Measurements from ENCODE around the gene RPL6. TPM values are rescaled to one million over a fixed set of nuclear protein-coding genes. Genes with fewer than 3 reads are reported as not detected.
"Not testable (repeated sequence)": the region's sequence is repeated elsewhere in the genome, so short reads cannot be mapped to it uniquely, and the experiment has no call there.

RPL6 gene
- total RNA-seq, 1 donor from 2014 or later, result 1,628 TPM

- H3K4me1 Mint-ChIP-seq, result peaks cover 22% of the 10 kb centered on the region
- no peak for DNase-seq (ENCODE audit: low spot score in 2 of 2, unreplicated experiment in 2 of 2)
- H3K4me3 Mint-ChIP-seq, result peak overlapping the region; percentile 100
Measured at GRCh38 chr12:112406519-112407488, 2.6 kb downstream of the RPL6 start.

GRCh38 chr12:112401903-112402498, 7.4 kb downstream of the RPL6 start:
- H3K4me3 Mint-ChIP-seq, result no peak overlapping the region
- no peaks in the 10 kb centered on the region for H3K9me3 Mint-ChIP-seq
- peaks cover 11% of the 10 kb centered on the region for H3K36me3 Mint-ChIP-seq
- DNase-seq (ENCODE audit: low spot score in 2 of 2, unreplicated experiment in 2 of 2), result no peak
- peaks cover 3% of the 10 kb centered on the region for H3K4me1 Mint-ChIP-seq
- no peaks in the 10 kb centered on the region for H3K27me3 Mint-ChIP-seq (ENCODE audit: low read depth)
- no peak overlapping the region for H3K27ac Mint-ChIP-seq
- no peak for TF ChIP-seq CTCF (IDR thresholded peaks at IDR 0.05; ENCODE audit: unreplicated experiment)

More at GRCh38 chr12:112406519-112407488, 2.6 kb downstream of the RPL6 start:
- Mint-ChIP-seq H3K27ac (peak overlapping the region; percentile 13), H3K36me3 (peaks cover 25% of the 10 kb centered on the region), H3K27me3 (ENCODE audit: low read depth) (no peaks in the 10 kb centered on the region), H3K9me3 (no peaks in the 10 kb centered on the region)
- TF ChIP-seq CTCF (IDR thresholded peaks at IDR 0.05; ENCODE audit: unreplicated experiment), result no peak

GRCh38 chr12:112401054-112401453, 8.4 kb downstream of the RPL6 start:
- no peak overlapping the region for H3K27ac Mint-ChIP-seq
- H3K4me1 Mint-ChIP-seq, result peaks cover 1% of the 10 kb centered on the region
- TF ChIP-seq CTCF (IDR thresholded peaks at IDR 0.05; ENCODE audit: unreplicated experiment), result no peak
- H3K36me3 Mint-ChIP-seq, result peaks cover 10% of the 10 kb centered on the region
- DNase-seq (ENCODE audit: low spot score in 2 of 2, unreplicated experiment in 2 of 2), result no peak
- H3K9me3 Mint-ChIP-seq, result no peaks in the 10 kb centered on the region
- H3K27me3 Mint-ChIP-seq (ENCODE audit: low read depth), result no peaks in the 10 kb centered on the region
- no peak overlapping the region for H3K4me3 Mint-ChIP-seq

- H3K27me3 Mint-ChIP-seq (ENCODE audit: low read depth), result peaks cover 5% of the 10 kb centered on the region
- H3K4me1 Mint-ChIP-seq, result no peaks in the 10 kb centered on the region
- no peak overlapping the region for H3K27ac Mint-ChIP-seq
- peaks cover 10% of the 10 kb centered on the region for H3K9me3 Mint-ChIP-seq
- H3K4me3 Mint-ChIP-seq, result no peak overlapping the region
- H3K36me3 Mint-ChIP-seq, result no peaks in the 10 kb centered on the region
- no peak for DNase-seq (ENCODE audit: low spot score in 2 of 2, unreplicated experiment in 2 of 2)
- TF ChIP-seq CTCF (IDR thresholded peaks at IDR 0.05; ENCODE audit: unreplicated experiment), result no peak
Measured at GRCh38 chr12:112393328-112393727, 16.1 kb downstream of the RPL6 start.

GRCh38 chr12:112389922-112390654, 19.3 kb downstream of the RPL6 start:
- H3K4me3 Mint-ChIP-seq; H3K9me3 Mint-ChIP-seq; H3K27ac Mint-ChIP-seq; DNase-seq (ENCODE audit: low spot score in 2 of 2, unreplicated experiment in 2 of 2); H3K27me3 Mint-ChIP-seq (ENCODE audit: low read depth); H3K36me3 Mint-ChIP-seq: not testable (repeated sequence)
- peaks cover 12% of the 10 kb centered on the region for H3K4me1 Mint-ChIP-seq
